ENCODE data around the gene EDRF1. TPM values are rescaled to one million over a fixed set of nuclear protein-coding genes. Genes with fewer than 3 reads are reported as not detected.

Gene EDRF1
- total and polyA plus RNA-seq, 9 donors, result 17.0 to 29.0 (median 23.5) TPM

DNA sequence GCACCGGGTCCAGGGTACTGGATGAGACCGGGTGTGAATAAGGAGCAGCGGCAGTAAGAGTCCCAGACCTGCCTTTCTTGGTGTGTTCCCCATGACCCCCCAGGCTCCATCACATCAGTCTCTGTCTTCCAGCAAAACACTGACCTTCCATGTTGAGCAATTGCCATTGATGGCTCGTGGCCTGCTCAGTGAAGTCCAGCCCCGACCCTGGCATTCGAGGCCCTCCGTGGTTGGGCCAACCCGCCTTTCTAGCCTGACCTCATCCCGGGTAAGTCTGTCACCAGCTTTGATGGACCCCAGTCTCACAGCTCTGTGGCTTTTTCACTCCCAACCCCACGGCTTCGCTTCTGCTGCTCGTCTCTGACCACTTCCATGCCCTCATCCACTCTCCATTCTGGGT lies 49.7 kb downstream of the EDRF1 start:
- DNase-seq, result no peak
- Histone ChIP-seq H3K4me3 (no peak overlapping the region), H3K27me3 (no peaks in the 10 kb centered on the region), H3K4me1 (ENCODE audit: insufficient read depth) (peaks cover 3% of the 10 kb centered on the region), H3K27ac (no peak overlapping the region), H3K36me3 (no peaks in the 10 kb centered on the region), H3K9me3 (no peaks in the 10 kb centered on the region)
- intact Hi-C loops (cut with DNase I), result no loop called here
- TF ChIP-seq EP300 (IDR thresholded peaks at IDR 0.05) (no peak), POLR2A (IDR thresholded peaks at IDR 0.05) (no peak)
- TF ChIP-seq, protein P1, sequence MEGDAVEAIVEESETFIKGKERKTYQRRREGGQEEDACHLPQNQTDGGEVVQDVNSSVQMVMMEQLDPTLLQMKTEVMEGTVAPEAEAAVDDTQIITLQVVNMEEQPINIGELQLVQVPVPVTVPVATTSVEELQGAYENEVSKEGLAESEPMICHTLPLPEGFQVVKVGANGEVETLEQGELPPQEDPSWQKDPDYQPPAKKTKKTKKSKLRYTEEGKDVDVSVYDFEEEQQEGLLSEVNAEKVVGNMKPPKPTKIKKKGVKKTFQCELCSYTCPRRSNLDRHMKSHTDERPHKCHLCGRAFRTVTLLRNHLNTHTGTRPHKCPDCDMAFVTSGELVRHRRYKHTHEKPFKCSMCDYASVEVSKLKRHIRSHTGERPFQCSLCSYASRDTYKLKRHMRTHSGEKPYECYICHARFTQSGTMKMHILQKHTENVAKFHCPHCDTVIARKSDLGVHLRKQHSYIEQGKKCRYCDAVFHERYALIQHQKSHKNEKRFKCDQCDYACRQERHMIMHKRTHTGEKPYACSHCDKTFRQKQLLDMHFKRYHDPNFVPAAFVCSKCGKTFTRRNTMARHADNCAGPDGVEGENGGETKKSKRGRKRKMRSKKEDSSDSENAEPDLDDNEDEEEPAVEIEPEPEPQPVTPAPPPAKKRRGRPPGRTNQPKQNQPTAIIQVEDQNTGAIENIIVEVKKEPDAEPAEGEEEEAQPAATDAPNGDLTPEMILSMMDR (IDR thresholded peaks at IDR 0.05), result no peak
- 88 to 92% (median 90%) methylated on average over 12 of the region's 12 CpGs for WGBS, 3 donors

DNA sequence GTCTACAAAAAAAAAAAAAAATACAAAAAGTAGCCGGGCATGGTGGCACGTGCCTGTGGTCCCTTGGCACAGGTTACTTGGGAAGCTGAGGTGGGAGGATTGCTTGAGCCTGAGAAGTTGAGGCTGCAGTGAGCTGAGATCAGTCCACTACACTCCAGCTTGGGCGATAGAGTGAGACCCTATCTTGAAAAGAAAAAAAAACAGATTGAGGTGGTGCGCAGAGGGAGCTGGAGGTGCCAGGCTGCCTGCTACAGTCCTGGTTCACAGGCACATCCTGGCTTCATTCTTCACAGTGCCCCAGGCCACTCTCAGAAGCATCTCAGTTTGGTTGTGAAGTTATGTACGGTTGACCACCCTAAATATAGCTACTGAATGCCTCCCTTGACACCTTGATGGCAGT lies 51.3 kb downstream of the EDRF1 start:
- no peak overlapping the region for H3K27ac ChIP-seq

DNA sequence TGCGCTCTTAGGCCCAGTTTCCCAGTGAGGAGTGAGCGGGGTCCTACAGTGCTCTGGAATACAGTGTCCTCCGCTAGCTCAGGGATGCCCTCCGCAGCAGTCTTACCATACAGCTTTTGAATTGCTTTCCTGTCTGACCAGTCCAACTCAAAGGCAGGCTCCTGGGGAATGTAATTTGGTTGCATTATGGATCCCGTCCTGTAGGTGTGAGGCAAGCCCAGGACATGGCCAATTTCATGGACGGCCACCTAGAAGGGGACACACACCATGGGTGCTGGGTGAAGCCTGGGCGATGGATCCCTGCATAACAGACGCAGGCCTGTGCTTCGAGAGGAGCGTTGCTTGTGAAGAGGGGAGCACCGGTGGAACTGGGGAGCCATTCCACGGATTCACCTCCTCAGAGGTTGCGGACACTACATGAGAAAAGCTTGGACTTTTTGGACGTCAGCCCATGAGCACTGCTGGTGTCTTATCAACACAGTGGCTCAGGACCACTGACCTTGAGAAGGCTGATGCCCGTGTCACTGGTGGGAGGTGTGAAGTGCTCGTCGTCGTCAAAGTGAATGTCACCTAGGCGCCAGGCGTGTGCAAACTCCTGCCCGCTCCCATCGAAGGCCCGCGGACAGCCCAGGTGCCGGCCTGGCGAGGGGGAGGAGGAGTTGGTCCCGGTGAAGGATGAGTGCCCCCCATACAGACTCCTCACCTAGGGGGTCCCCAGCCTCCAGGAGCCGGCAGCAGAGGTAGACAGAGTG lies 52.8 kb downstream of the EDRF1 start:
- TF ChIP-seq, protein P1 (IDR thresholded peaks at IDR 0.05), result no peak
- TF ChIP-seq POLR2A (IDR thresholded peaks at IDR 0.05), result no peak
- TF ChIP-seq EP300 (IDR thresholded peaks at IDR 0.05), result no peak
- H3K27ac ChIP-seq, result no peak overlapping the region
- H3K27me3 ChIP-seq, result no peaks in the 10 kb centered on the region
- DNase-seq, result no peak
- WGBS, 3 donors, result 88 to 94% (median 90%) methylated on average over 28 of the region's 28 CpGs
- no peaks in the 10 kb centered on the region for H3K36me3 ChIP-seq
- no peaks in the 10 kb centered on the region for H3K9me3 ChIP-seq
- no peak overlapping the region for H3K4me3 ChIP-seq
- intact Hi-C loops (cut with DNase I), result no loop called here
- H3K4me1 ChIP-seq (ENCODE audit: insufficient read depth), result peaks cover 3% of the 10 kb centered on the region

More for the DNA sequence above, 51.3 kb downstream of the EDRF1 start:
- DNase-seq, result no peak
- Histone ChIP-seq H3K4me1 (ENCODE audit: insufficient read depth) (peaks cover 3% of the 10 kb centered on the region), H3K4me3 (no peak overlapping the region), H3K9me3 (no peaks in the 10 kb centered on the region), H3K27me3 (no peaks in the 10 kb centered on the region), H3K36me3 (no peaks in the 10 kb centered on the region)
- no peak for TF ChIP-seq EP300 (IDR thresholded peaks at IDR 0.05)
- TF ChIP-seq POLR2A (IDR thresholded peaks at IDR 0.05), result no peak
- TF ChIP-seq, protein P1 (IDR thresholded peaks at IDR 0.05), result no peak
- intact Hi-C loops (cut with DNase I), result no loop called here
- 90 to 92% (median 90%) methylated on average over 5 of the region's 5 CpGs for WGBS, 3 donors

DNA sequence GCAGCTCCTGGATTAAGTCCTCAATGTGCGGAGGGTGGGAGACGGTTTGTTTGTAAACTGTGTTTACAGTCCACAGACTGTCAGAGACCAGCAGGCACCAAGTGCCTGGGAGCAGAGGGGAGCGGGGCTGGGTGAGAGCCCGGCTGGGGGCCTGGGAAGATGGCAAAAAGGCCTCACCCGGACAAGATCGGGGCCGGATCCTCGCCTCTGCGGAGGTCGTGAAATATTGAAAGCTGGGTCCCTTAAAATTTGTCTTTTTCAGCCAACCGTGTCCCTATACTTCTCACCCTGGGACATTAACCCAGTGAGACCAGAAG lies 53.3 kb downstream of the EDRF1 start:
- Histone ChIP-seq H3K27me3 (no peaks in the 10 kb centered on the region), H3K9me3 (no peaks in the 10 kb centered on the region), H3K4me3 (no peak overlapping the region), H3K36me3 (no peaks in the 10 kb centered on the region), H3K4me1 (ENCODE audit: insufficient read depth) (peaks cover 3% of the 10 kb centered on the region), H3K27ac (no peak overlapping the region)
- DNase-seq, result no peak
- intact Hi-C loops (cut with DNase I), result no loop called here
- TF ChIP-seq POLR2A (IDR thresholded peaks at IDR 0.05), result no peak
- TF ChIP-seq EP300 (IDR thresholded peaks at IDR 0.05), result no peak
- TF ChIP-seq, protein P1 (IDR thresholded peaks at IDR 0.05), result no peak
- 86 to 93% (median 91%) methylated on average over 11 of the region's 11 CpGs for WGBS, 3 donors
